Calu3 (cell line): ENCODE results near the gene MRPL42. TPM values are rescaled to one million over a fixed set of nuclear protein-coding genes. Genes with fewer than 3 reads are reported as not detected.

ENCODE experiments used
- BruUV-seq: library from RNA; stranded (reverse); fragments of 400-500 nt; replicated peaks from 2 replicates; lab custom pipeline; 2021; lab: Mats Ljungman, UMichigan
- CTCF ChIA-PET: fragments of 300-600 bp; sonication (Branson Sonifier 250); formaldehyde crosslinking; loops from one replicate; lab custom pipeline; 2022; ENCODE audit warnings: antibody characterized with exemption; lab: Charles Lee
- DNase-seq: peaks from one replicate; pipeline ENCODE4 v3.0.0; 2022
- H3K27ac Mint-ChIP-seq: one replicate; pipeline ENCODE4 v1.8.0; 2022; ENCODE audit warnings: mixed read lengths; ENCODE audit not compliant: unreplicated experiment
- H3K27me3 Mint-ChIP-seq: one replicate; pipeline ENCODE4 v1.8.0; 2022; ENCODE audit warnings: mixed read lengths; ENCODE audit not compliant: unreplicated experiment
- H3K36me3 Mint-ChIP-seq: one replicate; pipeline ENCODE4 v1.8.0; 2022; ENCODE audit warnings: mild to moderate bottlenecking, moderate library complexity, mixed read lengths; ENCODE audit not compliant: insufficient read depth, unreplicated experiment
- H3K4me1 Mint-ChIP-seq: one replicate; pipeline ENCODE4 v1.8.0; 2022; ENCODE audit warnings: mild to moderate bottlenecking, low read depth, mixed read lengths; ENCODE audit not compliant: unreplicated experiment
- H3K4me3 Mint-ChIP-seq: one replicate; pipeline ENCODE4 v1.8.0; 2022; ENCODE audit warnings: mild to moderate bottlenecking, low read depth, moderate library complexity, mixed read lengths; ENCODE audit not compliant: unreplicated experiment
- H3K9me3 Mint-ChIP-seq: one replicate; pipeline ENCODE4 v1.8.0; 2022; ENCODE audit warnings: low read depth, mixed read lengths; ENCODE audit not compliant: unreplicated experiment
- intact Hi-C: fragments of 100-400 bp; cut with micrococcal nuclease; formaldehyde crosslinking; loops from one replicate; pipeline ENCODE4 v1.10.0; 2022; ENCODE audit not compliant: unreplicated experiment
- total RNA-seq: library from RNA; stranded (reverse); gene quantifications from 2 replicates; pipeline ENCODE4 v1.2.3, GENCODE V29; 2022
- TF ChIP-seq, protein P1 (sequence below): fragments of 200-600 bp; IDR thresholded peaks from one replicate; pipeline ENCODE4 v1.8.0; 2022; ENCODE audit warnings: antibody characterized with exemption; ENCODE audit not compliant: unreplicated experiment

MRPL42 gene
- total RNA-seq, 1 experiment from 2014 or later = 94.9 TPM

- intact Hi-C loops = no loop called here
- no TSS peak for BruUV-seq
- TF ChIP-seq, protein P1, sequence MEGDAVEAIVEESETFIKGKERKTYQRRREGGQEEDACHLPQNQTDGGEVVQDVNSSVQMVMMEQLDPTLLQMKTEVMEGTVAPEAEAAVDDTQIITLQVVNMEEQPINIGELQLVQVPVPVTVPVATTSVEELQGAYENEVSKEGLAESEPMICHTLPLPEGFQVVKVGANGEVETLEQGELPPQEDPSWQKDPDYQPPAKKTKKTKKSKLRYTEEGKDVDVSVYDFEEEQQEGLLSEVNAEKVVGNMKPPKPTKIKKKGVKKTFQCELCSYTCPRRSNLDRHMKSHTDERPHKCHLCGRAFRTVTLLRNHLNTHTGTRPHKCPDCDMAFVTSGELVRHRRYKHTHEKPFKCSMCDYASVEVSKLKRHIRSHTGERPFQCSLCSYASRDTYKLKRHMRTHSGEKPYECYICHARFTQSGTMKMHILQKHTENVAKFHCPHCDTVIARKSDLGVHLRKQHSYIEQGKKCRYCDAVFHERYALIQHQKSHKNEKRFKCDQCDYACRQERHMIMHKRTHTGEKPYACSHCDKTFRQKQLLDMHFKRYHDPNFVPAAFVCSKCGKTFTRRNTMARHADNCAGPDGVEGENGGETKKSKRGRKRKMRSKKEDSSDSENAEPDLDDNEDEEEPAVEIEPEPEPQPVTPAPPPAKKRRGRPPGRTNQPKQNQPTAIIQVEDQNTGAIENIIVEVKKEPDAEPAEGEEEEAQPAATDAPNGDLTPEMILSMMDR = no peak
- Mint-ChIP-seq H3K4me3 (no peak overlapping the region), H3K27me3 (no peaks in the 10 kb centered on the region), H3K36me3 (no peaks in the 10 kb centered on the region), H3K4me1 (no peaks in the 10 kb centered on the region), H3K9me3 (no peaks in the 10 kb centered on the region), H3K27ac (no peak overlapping the region)
- DNase-seq = no peak
- CTCF ChIA-PET = interaction anchor here (0.6 kb wide), 1 partner anchor 239 kb away, joined by 3 read pairs; no protein-coding TSS in a partner anchor
Observed at GRCh38 chr12:93449277-93449676, 18.0 kb upstream of the MRPL42 start.

DNA sequence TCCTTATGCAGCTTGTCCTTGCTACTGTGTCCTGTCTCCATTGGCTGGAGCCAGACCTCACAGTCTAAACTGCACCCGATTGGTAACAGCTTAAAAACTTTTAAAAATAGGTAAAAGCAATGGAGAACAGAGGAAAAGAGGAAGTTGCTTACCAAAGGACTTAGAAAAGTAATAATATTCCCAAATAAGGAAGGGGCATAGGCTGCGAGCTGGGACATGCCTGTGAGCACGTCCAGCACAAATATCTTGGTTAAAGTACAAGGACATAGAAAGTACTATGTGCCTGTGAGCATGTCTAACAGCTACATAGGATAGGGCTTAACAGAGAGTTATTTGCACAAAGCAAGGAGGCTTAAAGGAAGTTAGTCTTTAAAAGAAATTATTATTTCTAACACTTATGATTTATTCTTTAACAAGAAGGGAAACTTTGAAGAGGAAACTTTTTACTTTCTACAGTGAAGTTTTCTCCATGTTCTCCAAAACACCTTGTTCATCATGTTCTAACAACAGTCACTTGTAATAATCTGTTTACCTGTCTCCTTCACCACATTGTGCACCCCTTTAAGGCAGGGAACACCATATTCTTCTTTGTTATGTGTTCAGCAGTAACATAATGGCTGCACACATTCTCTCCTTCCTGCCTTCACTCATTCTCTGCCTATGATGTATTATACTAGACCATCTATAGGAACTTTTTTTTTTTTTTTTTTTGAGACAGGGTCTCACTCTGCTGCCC, 15.7 kb upstream of the MRPL42 start:
- no peak for DNase-seq
- Mint-ChIP-seq H3K27ac (no peak overlapping the region), H3K4me3 (no peak overlapping the region), H3K36me3 (no peaks in the 10 kb centered on the region), H3K4me1 (no peaks in the 10 kb centered on the region), H3K27me3 (no peaks in the 10 kb centered on the region), H3K9me3 (no peaks in the 10 kb centered on the region)
- no TSS peak for BruUV-seq
- intact Hi-C loops = no loop called here
- TF ChIP-seq, protein P1 = no peak
- CTCF ChIA-PET = interaction anchor here (0.6 kb wide), 1 partner anchor 756 kb away, joined by 3 read pairs; no protein-coding TSS in a partner anchor

DNA sequence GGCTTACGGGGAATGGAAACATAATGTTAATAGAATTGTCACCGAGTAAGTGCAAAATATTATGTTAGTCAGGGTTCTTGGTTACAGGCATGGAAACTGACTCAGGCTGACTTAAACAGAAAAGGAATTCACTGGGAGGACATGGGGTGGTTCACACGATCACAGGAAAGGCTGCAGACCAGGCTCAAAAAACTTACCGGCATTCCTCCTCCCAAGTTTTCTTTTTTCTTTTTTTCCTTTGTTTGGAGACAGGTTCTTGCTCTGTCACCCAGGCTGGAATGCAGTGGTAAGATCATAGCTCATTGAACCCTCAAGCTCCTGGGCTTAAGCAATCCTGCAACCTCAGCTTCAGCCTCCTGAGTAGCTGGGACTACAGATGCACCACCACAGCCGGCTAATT, 13.7 kb upstream of the MRPL42 start:
- no peaks in the 10 kb centered on the region for H3K9me3 Mint-ChIP-seq
- no peaks in the 10 kb centered on the region for H3K4me1 Mint-ChIP-seq
- H3K4me3 Mint-ChIP-seq = no peak overlapping the region
- H3K36me3 Mint-ChIP-seq = no peaks in the 10 kb centered on the region
- no peaks in the 10 kb centered on the region for H3K27me3 Mint-ChIP-seq
- H3K27ac Mint-ChIP-seq = no peak overlapping the region
- DNase-seq = no peak
- intact Hi-C loops = no loop called here
- no TSS peak for BruUV-seq
- CTCF ChIA-PET = no interaction called here
- TF ChIP-seq, protein P1 = no peak

DNA sequence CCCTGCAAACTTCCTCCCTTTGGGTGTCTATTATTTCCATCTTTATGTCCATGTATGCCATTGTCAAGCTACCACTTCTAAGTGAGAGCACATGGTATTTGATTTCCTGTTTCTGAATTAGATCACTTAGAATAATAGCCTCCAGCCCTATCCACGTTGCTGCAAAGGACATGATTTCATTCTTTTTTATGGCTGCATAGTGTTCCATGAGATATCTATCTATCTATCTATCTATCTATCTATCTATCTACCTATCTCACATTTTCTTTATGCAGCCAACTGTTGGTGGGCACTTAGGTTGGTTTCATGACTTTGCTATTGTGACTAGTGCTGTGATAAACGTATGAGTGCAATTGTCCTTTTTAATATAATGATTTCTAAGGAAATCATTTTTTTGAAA, 11.2 kb upstream of the MRPL42 start:
- Mint-ChIP-seq H3K27me3 (no peaks in the 10 kb centered on the region), H3K27ac (no peak overlapping the region), H3K9me3 (no peaks in the 10 kb centered on the region), H3K36me3 (no peaks in the 10 kb centered on the region), H3K4me3 (no peak overlapping the region), H3K4me1 (no peaks in the 10 kb centered on the region)
- no peak for DNase-seq
- TF ChIP-seq, protein P1 = no peak
- BruUV-seq = no TSS peak
- CTCF ChIA-PET = no interaction called here
- intact Hi-C loops = no loop called here
